PFSK-1 (cell line): ENCODE data around the gene SIPA1L3. TPM values are rescaled to one million over a fixed set of nuclear protein-coding genes. Genes with fewer than 3 reads are reported as not detected.

ENCODE experiments used
- FOXP2 ChIP-seq: optimal IDR thresholded peaks from 2 replicates; pipeline ENCODE3; 2011; ENCODE audit warnings: borderline replicate concordance, control low read depth, inconsistent platforms; ENCODE audit not compliant: insufficient read depth; ENCODE audit errors: extremely low read length, extremely low read depth
- POLR2AphosphoS5 ChIP-seq: IDR thresholded peaks from 2 replicates; pipeline ENCODE4 v1.6.1; 2012; ENCODE audit warnings: low read depth, mild to moderate bottlenecking, control low read depth, low read length, moderate library complexity
- SIN3A ChIP-seq: IDR thresholded peaks from 2 replicates; pipeline ENCODE4 v1.6.1; 2012; ENCODE audit warnings: mild to moderate bottlenecking, low read length, moderate library complexity, borderline replicate concordance; ENCODE audit not compliant: insufficient read depth
- TAF1 ChIP-seq: IDR thresholded peaks from 2 replicates; pipeline ENCODE4 v1.6.1; 2012; ENCODE audit warnings: low read length, control low read depth, borderline replicate concordance; ENCODE audit not compliant: insufficient read depth
- polyA plus RNA-seq: library from polyadenylated mRNA; unstranded; fragments of >200 nt; gene quantifications from one replicate; pipeline ENCODE4 v1.2.1, GENCODE V29; 2012; ENCODE audit warnings: low read depth, missing spikeins; ENCODE audit not compliant: insufficient read length
- TF ChIP-seq, protein P1 (sequence below), 2 experiments: IDR thresholded peaks; 2 replicates each; pipeline versions ENCODE4 v1.6.1 to v1.8.0; 2011 to 2012; ENCODE audit warnings: low read depth in 2 of 2, low read length in 2 of 2, control low read depth in 1 of 2, inconsistent platforms in 1 of 2, mild to moderate bottlenecking in 1 of 2, moderate library complexity in 1 of 2; ENCODE audit not compliant: insufficient read depth in 1 of 2

Gene SIPA1L3, protein sequence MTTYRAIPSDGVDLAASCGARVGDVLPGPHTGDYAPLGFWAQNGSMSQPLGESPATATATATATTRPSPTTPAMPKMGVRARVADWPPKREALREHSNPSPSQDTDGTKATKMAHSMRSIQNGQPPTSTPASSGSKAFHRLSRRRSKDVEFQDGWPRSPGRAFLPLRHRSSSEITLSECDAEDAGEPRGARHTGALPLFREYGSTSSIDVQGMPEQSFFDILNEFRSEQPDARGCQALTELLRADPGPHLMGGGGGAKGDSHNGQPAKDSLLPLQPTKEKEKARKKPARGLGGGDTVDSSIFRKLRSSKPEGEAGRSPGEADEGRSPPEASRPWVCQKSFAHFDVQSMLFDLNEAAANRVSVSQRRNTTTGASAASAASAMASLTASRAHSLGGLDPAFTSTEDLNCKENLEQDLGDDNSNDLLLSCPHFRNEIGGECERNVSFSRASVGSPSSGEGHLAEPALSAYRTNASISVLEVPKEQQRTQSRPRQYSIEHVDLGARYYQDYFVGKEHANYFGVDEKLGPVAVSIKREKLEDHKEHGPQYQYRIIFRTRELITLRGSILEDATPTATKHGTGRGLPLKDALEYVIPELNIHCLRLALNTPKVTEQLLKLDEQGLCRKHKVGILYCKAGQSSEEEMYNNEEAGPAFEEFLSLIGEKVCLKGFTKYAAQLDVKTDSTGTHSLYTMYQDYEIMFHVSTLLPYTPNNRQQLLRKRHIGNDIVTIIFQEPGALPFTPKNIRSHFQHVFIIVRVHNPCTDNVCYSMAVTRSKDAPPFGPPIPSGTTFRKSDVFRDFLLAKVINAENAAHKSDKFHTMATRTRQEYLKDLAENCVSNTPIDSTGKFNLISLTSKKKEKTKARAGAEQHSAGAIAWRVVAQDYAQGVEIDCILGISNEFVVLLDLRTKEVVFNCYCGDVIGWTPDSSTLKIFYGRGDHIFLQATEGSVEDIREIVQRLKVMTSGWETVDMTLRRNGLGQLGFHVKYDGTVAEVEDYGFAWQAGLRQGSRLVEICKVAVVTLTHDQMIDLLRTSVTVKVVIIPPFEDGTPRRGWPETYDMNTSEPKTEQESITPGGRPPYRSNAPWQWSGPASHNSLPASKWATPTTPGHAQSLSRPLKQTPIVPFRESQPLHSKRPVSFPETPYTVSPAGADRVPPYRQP (N-terminal part only)
- polyA plus RNA-seq: 10.5 TPM

DNA sequence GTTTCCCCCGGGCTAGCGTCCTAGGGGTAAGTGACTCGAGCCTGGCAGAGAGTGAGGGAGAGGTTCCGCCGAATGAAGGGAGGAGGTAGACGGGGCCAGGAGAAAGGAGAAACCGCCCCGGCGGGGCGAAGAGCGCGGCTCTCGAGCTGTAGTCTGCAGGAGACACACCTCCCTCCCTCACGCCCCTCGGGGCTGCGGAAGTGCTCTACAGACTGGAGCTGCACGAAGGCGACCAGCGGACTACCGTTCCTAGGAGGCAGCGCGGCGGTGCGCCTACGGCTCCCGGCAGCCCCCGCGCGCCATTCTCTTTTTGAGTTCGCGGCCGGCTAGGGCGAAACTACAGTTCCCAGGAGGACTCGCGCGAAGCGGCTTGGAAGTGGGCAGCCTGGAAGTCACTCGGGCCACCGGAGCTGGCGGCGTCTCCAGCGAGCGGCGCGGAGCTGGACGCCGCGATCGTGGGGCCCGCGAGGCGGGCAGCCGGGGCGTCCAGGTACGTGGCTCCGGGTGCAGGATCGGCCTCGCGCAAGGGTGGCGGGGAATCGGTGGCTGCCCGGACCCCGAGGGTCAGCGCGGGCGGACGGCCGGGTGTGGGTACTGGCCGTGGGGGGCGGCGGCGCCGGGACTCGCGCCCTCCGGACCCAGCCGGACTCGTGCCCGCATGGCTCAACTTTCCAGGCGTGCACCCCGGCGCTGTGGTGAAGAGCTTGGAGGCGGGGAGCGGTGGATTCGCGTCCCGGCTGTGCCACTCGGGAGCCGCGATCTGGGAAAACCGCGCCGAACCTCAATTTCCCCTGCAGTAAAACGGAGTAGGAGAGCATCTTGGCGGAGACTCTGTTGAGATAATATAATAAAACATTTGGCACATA, at the start of gene SIPA1L3:
TSS of gene SIPA1L3 (plus strand) at position 340 of the 866 bp plus-strand sequence. CDS start 174,358 bp downstream, outside the sequence.
- TF ChIP-seq POLR2AphosphoS5 (peak; percentile 74), SIN3A (peak; percentile 39; the same call in 1 of the 2 replicates), FOXP2 (peak; percentile 82), TAF1 (0 out of 2 replicates have a peak, but pooled peaks have one; percentile 44)
- TF ChIP-seq, protein P1, sequence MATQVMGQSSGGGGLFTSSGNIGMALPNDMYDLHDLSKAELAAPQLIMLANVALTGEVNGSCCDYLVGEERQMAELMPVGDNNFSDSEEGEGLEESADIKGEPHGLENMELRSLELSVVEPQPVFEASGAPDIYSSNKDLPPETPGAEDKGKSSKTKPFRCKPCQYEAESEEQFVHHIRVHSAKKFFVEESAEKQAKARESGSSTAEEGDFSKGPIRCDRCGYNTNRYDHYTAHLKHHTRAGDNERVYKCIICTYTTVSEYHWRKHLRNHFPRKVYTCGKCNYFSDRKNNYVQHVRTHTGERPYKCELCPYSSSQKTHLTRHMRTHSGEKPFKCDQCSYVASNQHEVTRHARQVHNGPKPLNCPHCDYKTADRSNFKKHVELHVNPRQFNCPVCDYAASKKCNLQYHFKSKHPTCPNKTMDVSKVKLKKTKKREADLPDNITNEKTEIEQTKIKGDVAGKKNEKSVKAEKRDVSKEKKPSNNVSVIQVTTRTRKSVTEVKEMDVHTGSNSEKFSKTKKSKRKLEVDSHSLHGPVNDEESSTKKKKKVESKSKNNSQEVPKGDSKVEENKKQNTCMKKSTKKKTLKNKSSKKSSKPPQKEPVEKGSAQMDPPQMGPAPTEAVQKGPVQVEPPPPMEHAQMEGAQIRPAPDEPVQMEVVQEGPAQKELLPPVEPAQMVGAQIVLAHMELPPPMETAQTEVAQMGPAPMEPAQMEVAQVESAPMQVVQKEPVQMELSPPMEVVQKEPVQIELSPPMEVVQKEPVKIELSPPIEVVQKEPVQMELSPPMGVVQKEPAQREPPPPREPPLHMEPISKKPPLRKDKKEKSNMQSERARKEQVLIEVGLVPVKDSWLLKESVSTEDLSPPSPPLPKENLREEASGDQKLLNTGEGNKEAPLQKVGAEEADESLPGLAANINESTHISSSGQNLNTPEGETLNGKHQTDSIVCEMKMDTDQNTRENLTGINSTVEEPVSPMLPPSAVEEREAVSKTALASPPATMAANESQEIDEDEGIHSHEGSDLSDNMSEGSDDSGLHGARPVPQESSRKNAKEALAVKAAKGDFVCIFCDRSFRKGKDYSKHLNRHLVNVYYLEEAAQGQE (IDR thresholded peaks at IDR 0.05; ENCODE audit: insufficient read depth in 1 of 2, low read depth in 2 of 2, low read length in 2 of 2): no peak

DNA sequence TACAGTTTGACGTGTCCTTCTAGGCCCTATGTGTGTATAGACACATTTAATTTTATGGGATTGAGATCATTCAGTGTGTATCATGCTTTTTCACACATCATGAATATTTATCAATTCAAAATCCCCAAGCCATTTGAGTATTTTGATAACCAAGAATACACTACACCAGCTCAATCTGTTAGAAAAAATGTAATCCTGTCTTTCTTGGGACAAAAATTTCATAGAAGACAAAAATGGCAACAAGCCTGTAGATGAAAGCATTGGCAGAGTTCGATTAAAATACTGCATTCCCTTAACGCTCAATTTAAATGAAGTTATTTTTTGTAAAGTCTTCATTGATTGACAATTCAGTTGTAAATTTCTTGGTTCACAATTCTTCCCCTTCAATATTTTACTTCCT, 42.5 kb upstream of the SIPA1L3 start:
- TF ChIP-seq FOXP2 (no peak), POLR2AphosphoS5 (no peak), SIN3A (no peak), TAF1 (no peak)
- TF ChIP-seq, protein P1 (IDR thresholded peaks at IDR 0.05; ENCODE audit: insufficient read depth in 1 of 2, low read depth in 2 of 2, low read length in 2 of 2): no peak

DNA sequence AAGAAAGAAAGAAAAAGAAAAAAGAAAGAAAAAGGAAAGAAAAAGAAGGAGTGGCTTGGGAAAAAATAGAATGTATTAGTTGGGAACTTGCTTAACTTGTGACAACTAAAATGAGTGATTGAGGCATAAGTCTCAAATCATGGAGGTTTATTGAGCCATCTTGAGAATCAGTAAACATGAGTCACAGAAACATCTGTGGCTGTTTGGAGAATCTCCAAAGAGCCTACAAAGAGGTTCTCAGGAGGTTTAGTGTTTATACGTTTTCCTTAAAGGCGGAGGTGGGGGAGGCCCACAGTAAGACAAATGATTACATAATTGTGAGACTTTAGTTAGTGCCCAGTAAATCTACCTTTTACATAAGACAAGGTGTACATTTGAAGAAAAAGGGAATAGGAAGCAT, 39.2 kb upstream of the SIPA1L3 start:
- TF ChIP-seq TAF1 (no peak), POLR2AphosphoS5 (no peak), SIN3A (no peak), FOXP2 (no peak)
- TF ChIP-seq, protein P1 (IDR thresholded peaks at IDR 0.05; ENCODE audit: insufficient read depth in 1 of 2, low read depth in 2 of 2, low read length in 2 of 2): no peak

DNA sequence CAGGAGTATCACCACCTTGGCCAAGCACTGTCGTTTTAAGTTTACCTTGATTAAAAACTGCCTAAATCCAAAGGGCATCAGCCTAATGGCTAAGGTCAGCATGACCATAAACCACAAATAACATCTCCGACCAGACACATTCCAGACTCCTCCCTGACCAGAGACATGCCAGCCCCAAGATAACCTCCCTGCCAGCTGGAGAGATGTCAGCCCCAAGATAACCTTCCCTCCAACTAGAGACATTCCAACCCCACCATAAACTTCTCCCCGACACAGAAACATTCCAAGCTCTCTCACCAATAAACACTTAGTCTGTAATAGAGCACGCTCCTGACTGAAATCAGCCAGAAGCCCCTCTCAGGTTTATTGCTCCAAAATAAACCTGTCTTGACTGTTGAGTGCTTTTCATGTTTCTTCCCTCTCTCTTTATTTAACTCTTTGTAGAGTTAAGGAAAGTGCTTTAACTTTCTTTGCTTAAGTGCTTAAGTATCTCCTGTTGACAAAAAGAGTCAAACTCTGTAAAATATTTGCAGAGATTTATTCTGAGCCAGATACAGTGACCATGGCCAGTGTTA, 37.2 kb upstream of the SIPA1L3 start:
- TF ChIP-seq SIN3A (no peak), POLR2AphosphoS5 (no peak), FOXP2 (no peak), TAF1 (no peak)
- TF ChIP-seq, protein P1 (IDR thresholded peaks at IDR 0.05; ENCODE audit: insufficient read depth in 1 of 2, low read depth in 2 of 2, low read length in 2 of 2): no peak
